IMR-90 (cell line): ENCODE data around the gene DCUN1D2.

Experiments
- BHLHE40 ChIP-seq: fragments of 150-350 bp; IDR thresholded peaks from 2 replicates; pipeline ENCODE4 v1.6.1; 2016; ENCODE audit warnings: mild to moderate bottlenecking, low read depth, low read length
- CEBPB ChIP-seq: IDR thresholded peaks from 2 replicates; pipeline ENCODE4 v1.6.1; 2012; ENCODE audit warnings: low read depth, low read length, improper control_type of control experiment
- CTCF ChIP-seq: conservative IDR thresholded peaks from 2 replicates; pipeline ENCODE4 v1.5.1; 2012; ENCODE audit warnings: mild to moderate bottlenecking, low read depth, low read length, improper control_type of control experiment
- FOS ChIP-seq: fragments of 150-350 bp; IDR thresholded peaks from 2 replicates; pipeline ENCODE4 v1.6.1; 2016; ENCODE audit warnings: low read depth, low read length
- MAFK ChIP-seq: IDR thresholded peaks from 2 replicates; pipeline ENCODE4 v1.6.1; 2012; ENCODE audit warnings: low read depth, low read length, improper control_type of control experiment
- MAZ ChIP-seq: IDR thresholded peaks from 2 replicates; pipeline ENCODE4 v1.6.1; 2012; ENCODE audit warnings: low read depth, mild to moderate bottlenecking, low read length, improper control_type of control experiment, moderate library complexity, borderline replicate concordance
- NFE2L2 ChIP-seq: fragments of 150-350 bp; IDR thresholded peaks from 2 replicates; pipeline ENCODE4 v1.6.1; 2016; ENCODE audit warnings: low read depth, mild to moderate bottlenecking, low read length
- POLR2A ChIP-seq: IDR thresholded peaks from 2 replicates; pipeline ENCODE4 v1.6.1; 2012; ENCODE audit warnings: mild to moderate bottlenecking, low read depth, low read length
- RAD21 ChIP-seq: IDR thresholded peaks from 2 replicates; pipeline ENCODE4 v1.6.1; 2012; ENCODE audit warnings: low read length, improper control_type of control experiment
- RCOR1 ChIP-seq: IDR thresholded peaks from 2 replicates; pipeline ENCODE4 v1.6.1; 2012; ENCODE audit warnings: mild to moderate bottlenecking, low read length, improper control_type of control experiment; ENCODE audit not compliant: insufficient replicate concordance
- USF2 ChIP-seq: fragments of 150-350 bp; IDR thresholded peaks from 2 replicates; pipeline ENCODE4 v1.6.1; 2017; ENCODE audit warnings: mild to moderate bottlenecking, antibody characterized with exemption, low read length, low read depth

DNA sequence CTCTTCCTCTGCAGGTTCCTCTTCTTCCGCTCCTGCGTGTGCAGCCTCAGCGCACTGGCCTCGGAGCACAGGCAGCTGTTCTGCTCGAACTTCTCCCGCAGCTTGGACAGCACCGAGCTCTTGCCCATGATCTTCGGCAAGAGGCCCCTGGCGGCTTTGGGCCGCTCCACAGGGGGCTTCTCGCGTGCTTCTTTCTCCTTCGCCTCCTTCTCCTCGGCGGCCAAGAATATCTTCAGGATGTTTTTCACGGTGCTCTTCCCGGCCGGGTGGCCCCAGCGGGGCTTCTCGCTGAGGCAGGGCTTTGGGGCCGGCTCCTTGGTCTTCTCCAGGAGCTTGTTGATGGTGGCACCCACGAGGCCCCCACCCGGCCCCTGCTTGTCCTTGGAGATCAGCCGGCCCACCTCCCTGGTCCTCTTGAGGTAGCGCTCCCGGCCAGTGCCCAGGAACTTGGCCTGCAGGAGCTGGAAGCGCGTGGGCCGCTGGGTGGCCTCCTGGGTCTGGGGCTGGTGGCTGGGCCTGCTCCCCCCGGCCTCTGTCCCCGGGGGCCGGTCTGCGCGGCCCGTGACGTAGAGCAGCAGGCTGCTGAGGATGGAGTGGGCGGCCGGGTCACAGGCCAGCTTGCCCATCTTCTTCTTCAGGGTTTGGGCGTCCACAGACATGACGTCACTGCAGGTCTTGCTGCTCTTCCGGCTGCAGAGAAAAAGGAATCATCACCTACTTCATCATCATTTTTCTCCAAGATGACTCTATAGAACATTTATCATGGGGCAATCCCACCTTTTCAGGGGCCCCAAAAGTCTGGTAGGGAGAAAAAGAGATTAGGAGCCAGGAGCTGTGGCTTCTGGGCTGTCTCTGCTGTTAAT is 82.7 kb downstream of the DCUN1D2 start:
- TF ChIP-seq CTCF (no peak), MAFK (no peak), POLR2A (no peak), BHLHE40 (no peak), RCOR1 (no peak), USF2 (no peak), RAD21 (no peak), MAZ (no peak), CEBPB (no peak), NFE2L2 (no peak), FOS (no peak)
